GM19324 (cell line): ENCODE measurements around the gene UTS2R.
"Not testable (repeated sequence)": the region's sequence is repeated elsewhere in the genome, so short reads cannot be mapped to it uniquely, and the experiment has no call there.

Experiments
- ATAC-seq: cut with Tn5 transposase; IDR thresholded peaks from one replicate; pipeline ENCODE4 v1.9.1; 2021; ENCODE audit warnings: mild to moderate bottlenecking, moderate library complexity; ENCODE audit not compliant: unreplicated experiment, low FRiP score

Gene UTS2R

GRCh38 chr17:82373072-82373452 lies 1.5 kb downstream of the UTS2R start:
- ATAC-seq: not testable (repeated sequence)

DNA sequence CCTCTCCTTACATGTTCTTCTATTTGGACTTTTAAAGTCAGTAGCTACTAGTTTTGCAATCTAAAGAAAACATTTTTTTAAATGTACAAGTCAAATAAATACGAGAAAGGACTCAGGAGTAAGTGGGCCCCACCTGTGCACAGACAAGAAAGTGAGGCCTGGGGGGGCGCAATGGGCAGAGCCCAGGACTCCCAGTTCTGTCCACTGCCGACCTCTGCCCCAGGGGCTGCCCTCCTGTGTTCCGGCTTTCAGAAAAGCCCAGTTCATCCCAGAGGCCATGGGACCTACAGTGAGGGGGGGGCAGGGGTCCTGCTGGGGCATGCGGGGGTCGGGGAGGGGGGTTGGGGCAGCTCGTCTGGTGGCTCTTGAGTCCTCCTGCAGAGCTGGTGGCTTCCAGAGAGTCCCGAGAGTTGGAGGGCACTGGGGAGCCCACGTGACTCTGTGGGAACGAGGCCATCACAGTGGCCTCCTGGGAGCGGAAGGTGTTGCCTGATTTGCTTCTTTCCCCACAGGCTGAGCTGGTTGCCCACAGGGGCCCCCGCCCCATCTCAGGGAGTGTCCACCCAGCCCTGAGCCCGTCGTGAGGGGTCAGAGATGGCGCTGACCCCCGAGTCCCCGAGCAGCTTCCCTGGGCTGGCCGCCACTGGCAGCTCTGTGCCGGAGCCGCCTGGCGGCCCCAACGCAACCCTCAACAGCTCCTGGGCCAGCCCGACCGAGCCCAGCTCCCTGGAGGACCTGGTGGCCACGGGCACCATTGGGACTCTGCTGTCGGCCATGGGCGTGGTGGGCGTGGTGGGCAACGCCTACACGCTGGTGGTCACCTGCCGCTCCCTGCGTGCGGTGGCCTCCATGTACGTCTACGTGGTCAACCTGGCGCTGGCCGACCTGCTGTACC lies 2.4 kb downstream of the UTS2R start:
- ATAC-seq: no peak

GRCh38 chr17:82374626-82375331 lies 3.2 kb downstream of the UTS2R start:
- ATAC-seq: no peak

DNA sequence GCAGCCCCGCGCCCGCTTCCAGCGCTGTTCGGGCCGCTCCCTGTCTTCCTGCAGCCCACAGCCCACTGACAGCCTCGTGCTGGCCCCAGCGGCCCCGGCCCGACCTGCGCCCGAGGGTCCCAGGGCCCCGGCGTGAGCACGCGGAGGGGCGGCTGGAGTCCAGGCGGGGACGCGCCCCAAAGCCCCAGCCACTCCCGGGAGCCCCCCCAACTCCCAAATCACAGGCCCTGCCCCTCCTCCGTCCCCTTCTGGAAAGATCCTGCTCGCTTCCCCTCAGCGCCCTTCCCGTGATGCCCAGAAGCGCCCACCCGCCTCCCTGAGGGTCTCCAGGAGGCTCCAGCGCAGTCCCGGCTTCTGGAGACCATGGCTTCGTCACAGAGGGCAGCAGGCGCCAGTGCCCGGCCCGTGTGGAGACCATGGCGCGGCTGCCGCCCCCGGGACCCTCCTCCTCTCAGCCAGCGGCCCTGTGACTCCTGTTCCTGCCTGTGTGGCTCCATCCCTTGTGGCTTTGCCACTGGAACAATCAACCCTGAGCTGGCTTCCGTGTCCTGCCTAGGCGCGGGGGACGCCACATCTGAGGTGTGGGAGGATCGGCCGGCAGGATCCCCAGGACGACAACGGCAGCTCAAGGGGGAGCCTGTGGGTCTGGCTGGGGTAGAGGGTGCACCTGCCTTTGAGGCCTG lies 3.9 kb downstream of the UTS2R start:
- no peak for ATAC-seq

DNA sequence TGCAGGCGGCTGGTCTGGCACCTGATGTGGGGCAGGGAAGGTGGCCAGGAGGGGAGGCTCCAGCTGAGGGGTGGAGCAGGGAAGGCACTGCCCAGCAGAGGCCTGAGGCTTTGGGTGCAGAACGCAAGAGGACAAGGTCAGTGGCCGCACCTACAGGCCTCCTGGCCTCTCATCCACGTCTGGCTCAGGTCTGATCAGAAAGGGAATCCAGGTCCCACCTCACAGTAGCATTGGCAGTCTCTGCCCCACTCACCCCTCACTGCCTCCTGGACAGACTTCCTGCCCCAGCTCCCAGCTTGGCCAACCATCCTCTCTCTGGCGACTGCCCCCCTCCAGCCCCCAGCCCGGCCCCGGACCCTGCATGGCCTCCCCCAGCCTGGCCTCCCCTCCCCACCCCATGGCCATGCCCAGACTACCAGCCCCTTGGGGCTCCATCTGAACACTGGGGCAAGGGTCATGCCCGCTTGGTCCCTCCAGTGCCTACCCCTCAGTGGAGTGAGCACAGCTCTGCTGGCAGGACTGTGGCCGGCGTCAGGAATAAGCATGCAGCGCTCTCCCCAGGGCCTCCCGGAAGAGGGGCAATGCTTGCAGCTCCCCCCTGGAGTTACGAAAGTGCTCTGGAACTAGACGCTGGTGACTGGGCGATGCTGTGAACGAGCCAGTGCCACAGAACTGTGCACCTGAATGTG lies 4.6 kb downstream of the UTS2R start:
- ATAC-seq: no peak

- ATAC-seq: not testable (repeated sequence)
Measured at GRCh38 chr17:82377294-82377693, 5.7 kb downstream of the UTS2R start.

- ATAC-seq: no peak
Measured at GRCh38 chr17:82377924-82378740, 6.6 kb downstream of the UTS2R start.

DNA sequence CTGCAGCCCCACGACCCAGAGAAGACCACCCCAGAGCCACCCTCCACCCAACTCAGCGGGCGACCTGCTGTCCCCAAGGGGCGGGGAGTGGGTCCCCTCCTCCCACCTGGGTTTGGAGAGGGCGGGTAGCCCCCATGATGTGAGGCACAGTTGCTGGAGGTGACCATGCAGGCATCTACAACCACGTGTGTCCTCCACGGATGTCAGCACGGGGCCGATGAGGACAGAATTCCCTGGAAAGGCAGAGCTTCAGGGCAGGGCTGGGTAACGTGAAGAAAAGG lies 7.1 kb downstream of the UTS2R start:
- no peak for ATAC-seq

DNA sequence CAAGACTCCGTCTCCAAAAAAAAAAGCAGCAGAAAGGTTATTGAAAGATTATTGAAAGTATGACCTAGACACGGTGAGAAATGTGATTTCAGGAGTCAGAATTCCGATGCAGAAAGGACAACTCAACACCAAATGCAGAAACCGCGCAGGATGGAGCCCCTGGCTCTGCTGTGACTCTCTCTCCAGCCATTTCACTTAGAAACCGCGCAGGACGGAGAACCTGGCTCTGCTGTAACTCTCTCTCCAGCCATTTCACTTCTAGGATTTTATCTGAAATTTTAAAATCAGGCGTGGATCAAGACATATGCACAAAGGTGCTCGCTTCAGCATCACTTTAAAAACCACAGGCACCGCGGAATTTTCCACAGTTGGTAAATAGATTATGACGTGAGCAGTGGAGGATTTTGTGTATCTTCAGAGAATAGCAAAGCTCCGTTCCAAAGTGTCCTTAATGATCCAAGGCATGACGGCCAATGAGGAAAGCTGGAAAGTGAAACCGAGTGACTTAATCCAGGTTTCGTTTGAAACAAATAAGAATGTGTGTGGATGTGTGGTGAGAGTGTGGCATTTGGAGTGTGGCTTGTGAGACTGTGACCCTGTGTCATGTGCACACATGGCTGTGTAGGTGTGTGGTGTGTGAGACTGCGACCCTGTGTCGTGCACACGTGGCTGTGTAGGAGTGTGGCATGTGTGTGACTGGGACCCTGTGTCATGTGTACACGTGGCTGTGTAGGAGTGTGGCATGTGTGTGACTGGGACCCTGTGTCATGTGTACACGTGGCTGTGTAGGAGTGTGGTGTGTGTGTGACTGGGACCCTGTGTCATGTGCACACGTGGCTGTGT lies 9.5 kb downstream of the UTS2R start:
- ATAC-seq: no peak

GRCh38 chr17:82381703-82382009 lies 10.1 kb downstream of the UTS2R start:
- not testable (repeated sequence) for ATAC-seq

DNA sequence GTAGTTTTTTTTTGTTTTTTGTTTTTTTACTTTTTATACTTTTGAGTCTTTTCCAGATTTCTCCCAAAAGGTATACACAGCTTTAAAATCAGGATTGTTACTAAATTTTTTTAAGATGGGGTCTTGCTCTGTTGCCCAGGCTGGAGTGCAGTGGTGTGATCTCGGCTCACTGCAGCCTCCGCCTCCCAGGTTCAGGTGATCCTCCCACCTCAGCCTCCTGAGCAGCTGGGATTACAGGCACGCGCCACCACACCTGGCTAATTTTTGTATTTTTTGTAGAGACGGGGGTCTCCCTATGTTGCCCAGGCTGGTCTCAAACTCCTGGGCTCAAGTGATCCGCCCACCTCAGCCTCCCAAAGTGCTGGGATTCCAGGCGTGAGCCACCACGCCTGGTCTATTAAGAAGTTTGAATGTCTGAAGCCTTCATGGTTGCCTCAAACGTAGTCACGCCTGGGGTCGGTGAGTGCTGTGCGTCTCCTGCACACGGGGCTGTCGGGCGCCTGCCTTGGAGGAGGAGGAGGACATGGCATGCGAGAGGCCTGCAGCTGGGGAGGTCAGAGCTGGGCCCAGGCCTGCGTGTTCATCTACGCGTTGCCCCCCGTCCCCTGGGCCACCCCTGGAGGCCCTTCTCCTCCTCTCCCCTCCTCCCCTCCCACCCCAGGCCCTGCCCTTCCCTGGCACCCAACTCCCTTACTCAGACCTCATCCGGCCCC lies 10.8 kb downstream of the UTS2R start:
- ATAC-seq: not testable (repeated sequence)

DNA sequence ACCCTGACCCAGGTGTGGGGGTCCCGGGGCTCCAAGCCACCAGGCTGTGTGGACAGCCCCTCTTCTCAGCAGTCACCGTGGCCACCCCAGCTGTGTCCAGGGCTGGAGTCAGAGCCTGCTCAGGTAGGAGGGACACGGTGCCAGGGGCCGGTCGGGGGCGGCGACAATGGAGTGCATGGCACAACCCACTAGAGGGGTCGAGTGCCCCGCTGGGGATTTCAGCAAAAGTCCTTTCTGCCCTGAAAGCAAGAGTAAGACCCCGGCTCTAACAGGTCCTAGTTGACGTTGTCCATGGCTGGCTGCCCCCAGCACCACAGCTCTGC lies 11.3 kb downstream of the UTS2R start:
- no peak for ATAC-seq

GRCh38 chr17:82383411-82383810 lies 11.8 kb downstream of the UTS2R start:
- no peak for ATAC-seq

DNA sequence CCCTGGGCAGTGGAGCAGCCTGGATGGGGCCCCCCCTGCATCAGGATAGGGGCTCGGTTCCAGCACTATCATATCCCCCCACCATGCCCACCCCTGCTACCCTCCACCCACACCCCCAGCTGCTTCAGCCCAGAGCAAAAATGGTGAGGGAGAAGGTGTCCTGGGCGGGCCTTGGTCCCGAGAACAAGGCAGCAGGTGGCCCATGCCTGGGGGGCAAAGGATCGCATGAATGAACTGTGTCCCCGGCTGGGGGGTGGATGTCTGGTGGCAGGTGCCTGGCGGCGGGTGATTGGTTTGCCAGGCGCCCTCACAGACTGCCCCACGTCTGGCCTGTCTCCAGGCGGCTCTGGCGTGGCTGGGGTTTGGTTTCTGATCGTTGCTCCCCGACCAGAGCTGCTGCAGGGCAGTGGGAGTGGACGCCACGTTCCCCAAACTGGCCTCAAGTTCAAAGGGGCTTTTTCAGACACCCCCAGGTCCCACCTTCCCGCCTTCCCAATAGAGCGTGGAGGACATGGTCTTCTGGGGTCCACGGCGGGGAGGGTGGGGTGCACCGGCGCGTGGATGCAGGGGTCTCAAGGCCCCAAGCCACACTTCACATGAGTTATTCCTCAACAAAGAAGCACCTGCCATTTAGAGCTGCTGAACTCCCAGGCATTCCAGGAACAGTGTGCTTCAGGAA lies 12.6 kb downstream of the UTS2R start:
- no peak for ATAC-seq

- ATAC-seq: no peak
Measured at GRCh38 chr17:82384730-82385481, 13.3 kb downstream of the UTS2R start.

- no peak for ATAC-seq
Measured at GRCh38 chr17:82385559-82386254, 14.1 kb downstream of the UTS2R start.

GRCh38 chr17:82386255-82386831 lies 14.8 kb downstream of the UTS2R start:
- no peak for ATAC-seq
